HG03139 (cell line): ENCODE measurements around the gene SUPT4H1.
"Not testable (repeated sequence)": the region's sequence is repeated elsewhere in the genome, so short reads cannot be mapped to it uniquely, and the experiment has no call there.

Source experiments
- ATAC-seq: cut with Tn5 transposase; IDR thresholded peaks from one replicate; pipeline ENCODE4 v1.9.1; 2021; ENCODE audit not compliant: unreplicated experiment

The SUPT4H1 gene

GRCh38 chr17:58351831-58352595 lies at the start of gene SUPT4H1:
TSS of gene SUPT4H1 (minus strand) at chr17:58352201. CDS start at chr17:58352135, 66 bp downstream.
- ATAC-seq, result peak; percentile 81

- no peak for ATAC-seq
Measured at GRCh38 chr17:58401287-58401686, 49.3 kb upstream of the SUPT4H1 start.

- no peak for ATAC-seq
Measured at GRCh38 chr17:58400826-58401225, 48.8 kb upstream of the SUPT4H1 start.

GRCh38 chr17:58399974-58400373 lies 48.0 kb upstream of the SUPT4H1 start:
- ATAC-seq, result no peak

GRCh38 chr17:58398574-58399266 lies 46.7 kb upstream of the SUPT4H1 start:
- no peak for ATAC-seq

- not testable (repeated sequence) for ATAC-seq
Measured at GRCh38 chr17:58397421-58397820, 45.4 kb upstream of the SUPT4H1 start.

- no peak for ATAC-seq
Measured at GRCh38 chr17:58396173-58396572, 44.2 kb upstream of the SUPT4H1 start.

GRCh38 chr17:58394534-58395223 lies 42.7 kb upstream of the SUPT4H1 start:
- no peak for ATAC-seq

- ATAC-seq, result no peak
Measured at GRCh38 chr17:58391302-58391984, 39.4 kb upstream of the SUPT4H1 start.

GRCh38 chr17:58390884-58391283 lies 38.9 kb upstream of the SUPT4H1 start:
- no peak for ATAC-seq

GRCh38 chr17:58388302-58389190 lies 36.5 kb upstream of the SUPT4H1 start:
- no peak for ATAC-seq

GRCh38 chr17:58387834-58388233 lies 35.8 kb upstream of the SUPT4H1 start:
- no peak for ATAC-seq

GRCh38 chr17:58386708-58387107 lies 34.7 kb upstream of the SUPT4H1 start:
- ATAC-seq, result no peak

GRCh38 chr17:58385359-58385899 lies 33.4 kb upstream of the SUPT4H1 start:
- no peak for ATAC-seq

GRCh38 chr17:58384897-58385296 lies 32.9 kb upstream of the SUPT4H1 start:
- ATAC-seq, result no peak

- no peak for ATAC-seq
Measured at GRCh38 chr17:58383892-58384462, 32.0 kb upstream of the SUPT4H1 start.

- no peak for ATAC-seq
Measured at GRCh38 chr17:58382872-58383242, 30.9 kb upstream of the SUPT4H1 start.

- peak; percentile 56 for ATAC-seq
Measured at GRCh38 chr17:58382108-58382871, 30.3 kb upstream of the SUPT4H1 start.
